ENCODE results near the gene ACACA. TPM values are rescaled to one million over a fixed set of nuclear protein-coding genes. Genes with fewer than 3 reads are reported as not detected.

ACACA gene
- polyA plus RNA-seq, 4 donors, result 7.0 to 30.0 (median 16.6) TPM

- whole genome bisulfite sequencing, 3 donors, result 48 to 74% (median 56%) methylated on average over 7 of the region's 7 CpGs
- H3K27ac ChIP-seq (ENCODE audit: low read depth in 1 of 3, low read length in 2 of 3), result peak overlapping the region; percentile 23 to 80 (median 61)
- no peaks in the 10 kb centered on the region for H3K27me3 ChIP-seq (ENCODE audit: control insufficient read depth in 3 of 3, insufficient read depth in 3 of 3, low read length in 3 of 3)
- H3K36me3 ChIP-seq (ENCODE audit: control insufficient read depth in 3 of 3, insufficient read depth in 2 of 3, low read depth in 1 of 3, low read length in 3 of 3), result peaks cover 0 to 39% (median 4%) of the 10 kb centered on the region in 3 donors
- peaks cover 2 to 74% (median 12%) of the 10 kb centered on the region in 3 donors for H3K4me1 ChIP-seq (ENCODE audit: control insufficient read depth in 3 of 3, insufficient read depth in 2 of 3, low read depth in 1 of 3, low read length in 2 of 3)
- FAIRE-seq (no peak), DNase-seq (peak in 1 of 2 donors; percentile 61)
- no peak overlapping the region for H3K4me3 ChIP-seq (ENCODE audit: low read depth in 1 of 3, low read length in 3 of 3)
- H3K9me3 ChIP-seq (ENCODE audit: control insufficient read depth in 2 of 2, insufficient read depth in 1 of 2, low read depth in 1 of 2, low read length in 1 of 2), result no peaks in the 10 kb centered on the region
These were observed 316.7 kb downstream of the ACACA start for GRCh38 chr17:37089956-37090355.

GRCh38 chr17:37088913-37089312, 317.7 kb downstream of the ACACA start:
- Histone ChIP-seq H3K27ac (ENCODE audit: low read depth in 1 of 3, low read length in 2 of 3) (peak overlapping the region in 1 of 3 donors; percentile 23), H3K36me3 (ENCODE audit: control insufficient read depth in 3 of 3, insufficient read depth in 2 of 3, low read depth in 1 of 3, low read length in 3 of 3) (peaks cover 0 to 37% (median 4%) of the 10 kb centered on the region in 3 donors), H3K4me3 (ENCODE audit: low read depth in 1 of 3, low read length in 3 of 3) (no peak overlapping the region), H3K27me3 (ENCODE audit: control insufficient read depth in 3 of 3, insufficient read depth in 3 of 3, low read length in 3 of 3) (no peaks in the 10 kb centered on the region), H3K9me3 (ENCODE audit: control insufficient read depth in 2 of 2, insufficient read depth in 1 of 2, low read depth in 1 of 2, low read length in 1 of 2) (no peaks in the 10 kb centered on the region), H3K4me1 (ENCODE audit: control insufficient read depth in 3 of 3, insufficient read depth in 2 of 3, low read depth in 1 of 3, low read length in 2 of 3) (peaks cover 2 to 83% (median 12%) of the 10 kb centered on the region in 3 donors)
- DNase-seq, result no peak
- FAIRE-seq, result no peak
- WGBS, 3 donors, result 72 to 78% (median 75%) methylated on average over 11 of the region's 11 CpGs

- FAIRE-seq, result no peak
- peaks cover 0 to 36% (median 4%) of the 10 kb centered on the region in 3 donors for H3K36me3 ChIP-seq (ENCODE audit: control insufficient read depth in 3 of 3, insufficient read depth in 2 of 3, low read depth in 1 of 3, low read length in 3 of 3)
- H3K27ac ChIP-seq (ENCODE audit: low read depth in 1 of 3, low read length in 2 of 3), result peak overlapping the region in 1 of 3 donors; percentile 1
These were observed 318.2 kb downstream of the ACACA start for GRCh38 chr17:37088459-37088858.

GRCh38 chr17:37087683-37088082, 319.0 kb downstream of the ACACA start:
- Histone ChIP-seq H3K9me3 (ENCODE audit: control insufficient read depth in 2 of 2, insufficient read depth in 1 of 2, low read depth in 1 of 2, low read length in 1 of 2) (no peaks in the 10 kb centered on the region), H3K27ac (ENCODE audit: low read depth in 1 of 3, low read length in 2 of 3) (no peak overlapping the region), H3K36me3 (ENCODE audit: control insufficient read depth in 3 of 3, insufficient read depth in 2 of 3, low read depth in 1 of 3, low read length in 3 of 3) (peaks cover 0 to 34% (median 4%) of the 10 kb centered on the region in 3 donors), H3K4me3 (ENCODE audit: low read depth in 1 of 3, low read length in 3 of 3) (no peak overlapping the region), H3K27me3 (ENCODE audit: control insufficient read depth in 3 of 3, insufficient read depth in 3 of 3, low read length in 3 of 3) (no peaks in the 10 kb centered on the region), H3K4me1 (ENCODE audit: control insufficient read depth in 3 of 3, insufficient read depth in 2 of 3, low read depth in 1 of 3, low read length in 2 of 3) (peaks cover 0 to 82% (median 11%) of the 10 kb centered on the region in 3 donors)
- FAIRE-seq (no peak), DNase-seq (no peak)
- WGBS, 3 donors, result 91 to 94% (median 92%) methylated on average over 5 of the region's 5 CpGs

More at GRCh38 chr17:37088459-37088858, 318.2 kb downstream of the ACACA start:
- no peak overlapping the region for H3K4me3 ChIP-seq (ENCODE audit: low read depth in 1 of 3, low read length in 3 of 3)
- H3K9me3 ChIP-seq (ENCODE audit: control insufficient read depth in 2 of 2, insufficient read depth in 1 of 2, low read depth in 1 of 2, low read length in 1 of 2), result no peaks in the 10 kb centered on the region
- 25 to 55% (median 36%) methylated on average over 3 of the region's 3 CpGs for WGBS, 3 donors
- H3K27me3 ChIP-seq (ENCODE audit: control insufficient read depth in 3 of 3, insufficient read depth in 3 of 3, low read length in 3 of 3), result no peaks in the 10 kb centered on the region
- DNase-seq, result peak in 1 of 2 donors; percentile 76
- H3K4me1 ChIP-seq (ENCODE audit: control insufficient read depth in 3 of 3, insufficient read depth in 2 of 3, low read depth in 1 of 3, low read length in 2 of 3), result peaks cover 2 to 84% (median 12%) of the 10 kb centered on the region in 3 donors

GRCh38 chr17:37086948-37087347, 319.7 kb downstream of the ACACA start:
- DNase-seq (no peak), FAIRE-seq (no peak)
- Histone ChIP-seq H3K9me3 (ENCODE audit: control insufficient read depth in 2 of 2, insufficient read depth in 1 of 2, low read depth in 1 of 2, low read length in 1 of 2) (no peaks in the 10 kb centered on the region), H3K4me3 (ENCODE audit: low read depth in 1 of 3, low read length in 3 of 3) (no peak overlapping the region), H3K27me3 (ENCODE audit: control insufficient read depth in 3 of 3, insufficient read depth in 3 of 3, low read length in 3 of 3) (no peaks in the 10 kb centered on the region), H3K4me1 (ENCODE audit: control insufficient read depth in 3 of 3, insufficient read depth in 2 of 3, low read depth in 1 of 3, low read length in 2 of 3) (peaks cover 0 to 77% (median 7%) of the 10 kb centered on the region in 3 donors), H3K27ac (ENCODE audit: low read depth in 1 of 3, low read length in 2 of 3) (peak overlapping the region in 1 of 3 donors; percentile 58), H3K36me3 (ENCODE audit: control insufficient read depth in 3 of 3, insufficient read depth in 2 of 3, low read depth in 1 of 3, low read length in 3 of 3) (peaks cover 0 to 34% (median 4%) of the 10 kb centered on the region in 3 donors)
- WGBS, 3 donors, result 89 to 100% (median 93%) methylated on average over 3 of the region's 3 CpGs

- Histone ChIP-seq H3K4me3 (ENCODE audit: low read depth in 1 of 3, low read length in 3 of 3) (no peak overlapping the region), H3K4me1 (ENCODE audit: control insufficient read depth in 3 of 3, insufficient read depth in 2 of 3, low read depth in 1 of 3, low read length in 2 of 3) (peaks cover 0 to 71% (median 5%) of the 10 kb centered on the region in 3 donors), H3K9me3 (ENCODE audit: control insufficient read depth in 2 of 2, insufficient read depth in 1 of 2, low read depth in 1 of 2, low read length in 1 of 2) (no peaks in the 10 kb centered on the region), H3K27me3 (ENCODE audit: control insufficient read depth in 3 of 3, insufficient read depth in 3 of 3, low read length in 3 of 3) (no peaks in the 10 kb centered on the region), H3K27ac (ENCODE audit: low read depth in 1 of 3, low read length in 2 of 3) (peak overlapping the region in 1 of 3 donors; percentile 58), H3K36me3 (ENCODE audit: control insufficient read depth in 3 of 3, insufficient read depth in 2 of 3, low read depth in 1 of 3, low read length in 3 of 3) (peaks cover 0 to 34% (median 4%) of the 10 kb centered on the region in 3 donors)
- peak in 1 of 2 donors; percentile 59 for DNase-seq
- FAIRE-seq, result no peak
- 97% methylated on average over 3 of the region's 3 CpGs for WGBS, 3 donors
These were observed 320.3 kb downstream of the ACACA start for GRCh38 chr17:37086334-37086733.

GRCh38 chr17:37084372-37084771, 322.3 kb downstream of the ACACA start:
- H3K36me3 ChIP-seq (ENCODE audit: control insufficient read depth in 3 of 3, insufficient read depth in 2 of 3, low read depth in 1 of 3, low read length in 3 of 3), result peaks cover 0 to 34% (median 4%) of the 10 kb centered on the region in 3 donors
- DNase-seq, result peak in 1 of 2 donors; percentile 42
- FAIRE-seq, result no peak
- peaks cover 0 to 52% (median 0%) of the 10 kb centered on the region in 3 donors for H3K4me1 ChIP-seq (ENCODE audit: control insufficient read depth in 3 of 3, insufficient read depth in 2 of 3, low read depth in 1 of 3, low read length in 2 of 3)
- H3K27me3 ChIP-seq (ENCODE audit: control insufficient read depth in 3 of 3, insufficient read depth in 3 of 3, low read length in 3 of 3), result no peaks in the 10 kb centered on the region
- no peak overlapping the region for H3K4me3 ChIP-seq (ENCODE audit: low read depth in 1 of 3, low read length in 3 of 3)
- peak overlapping the region in 1 of 3 donors; percentile 55 for H3K27ac ChIP-seq (ENCODE audit: low read depth in 1 of 3, low read length in 2 of 3)
- WGBS, 3 donors, result 61 to 68% (median 67%) methylated on average over 5 of the region's 5 CpGs
- peaks cover 0 to 3% of the 10 kb centered on the region in 2 donors for H3K9me3 ChIP-seq (ENCODE audit: control insufficient read depth in 2 of 2, insufficient read depth in 1 of 2, low read depth in 1 of 2, low read length in 1 of 2)

GRCh38 chr17:37083456-37083855, 323.2 kb downstream of the ACACA start:
- H3K9me3 ChIP-seq (ENCODE audit: control insufficient read depth in 2 of 2, insufficient read depth in 1 of 2, low read depth in 1 of 2, low read length in 1 of 2), result peaks cover 0 to 8% of the 10 kb centered on the region in 2 donors
- H3K36me3 ChIP-seq (ENCODE audit: control insufficient read depth in 3 of 3, insufficient read depth in 2 of 3, low read depth in 1 of 3, low read length in 3 of 3), result peaks cover 0 to 29% (median 4%) of the 10 kb centered on the region in 3 donors
- peaks cover 0 to 43% (median 0%) of the 10 kb centered on the region in 3 donors for H3K4me1 ChIP-seq (ENCODE audit: control insufficient read depth in 3 of 3, insufficient read depth in 2 of 3, low read depth in 1 of 3, low read length in 2 of 3)
- H3K27me3 ChIP-seq (ENCODE audit: control insufficient read depth in 3 of 3, insufficient read depth in 3 of 3, low read length in 3 of 3), result no peaks in the 10 kb centered on the region
- peak in 1 of 2 donors; percentile 25 for DNase-seq
- H3K27ac ChIP-seq (ENCODE audit: low read depth in 1 of 3, low read length in 2 of 3), result peak overlapping the region in 1 of 3 donors; percentile 32
- H3K4me3 ChIP-seq (ENCODE audit: low read depth in 1 of 3, low read length in 3 of 3), result no peak overlapping the region
- 66 to 73% (median 69%) methylated on average over 6 of the region's 6 CpGs for WGBS, 3 donors
- no peak for FAIRE-seq
